ENCODE data around the gene CLOCK.

CLOCK gene

GRCh38 chr4:55578341-55579010 lies 31.8 kb upstream of the CLOCK start:
- Histone ChIP-seq H3K27me3 (ENCODE audit: low read depth, low read length) (no peaks in the 10 kb centered on the region), H2AFZ (ENCODE audit: low read depth, low read length) (no peak overlapping the region), H3K4me2 (ENCODE audit: low read length) (no peak overlapping the region), H3K79me2 (ENCODE audit: low read length) (no peaks in the 10 kb centered on the region), H3K9ac (ENCODE audit: low read length) (no peak overlapping the region), H3K27ac (ENCODE audit: low read length) (no peak overlapping the region), H3K36me3 (replicated peaks; ENCODE audit: low read depth, low read length) (no peaks in the 10 kb centered on the region), H3K4me3 (ENCODE audit: low read length) (no peak overlapping the region), H3K9me3 (ENCODE audit: insufficient read depth, low read length) (peaks cover 14% of the 10 kb centered on the region; the same call in 1 of the 2 replicates), H3K4me1 (ENCODE audit: low read length) (no peaks in the 10 kb centered on the region), H4K20me1 (ENCODE audit: insufficient read depth, low read length) (no peaks in the 10 kb centered on the region)
- no peak for TF ChIP-seq EZH2phosphoT487 (IDR thresholded peaks at IDR 0.05; ENCODE audit: low read depth)
- TF ChIP-seq, protein P1, sequence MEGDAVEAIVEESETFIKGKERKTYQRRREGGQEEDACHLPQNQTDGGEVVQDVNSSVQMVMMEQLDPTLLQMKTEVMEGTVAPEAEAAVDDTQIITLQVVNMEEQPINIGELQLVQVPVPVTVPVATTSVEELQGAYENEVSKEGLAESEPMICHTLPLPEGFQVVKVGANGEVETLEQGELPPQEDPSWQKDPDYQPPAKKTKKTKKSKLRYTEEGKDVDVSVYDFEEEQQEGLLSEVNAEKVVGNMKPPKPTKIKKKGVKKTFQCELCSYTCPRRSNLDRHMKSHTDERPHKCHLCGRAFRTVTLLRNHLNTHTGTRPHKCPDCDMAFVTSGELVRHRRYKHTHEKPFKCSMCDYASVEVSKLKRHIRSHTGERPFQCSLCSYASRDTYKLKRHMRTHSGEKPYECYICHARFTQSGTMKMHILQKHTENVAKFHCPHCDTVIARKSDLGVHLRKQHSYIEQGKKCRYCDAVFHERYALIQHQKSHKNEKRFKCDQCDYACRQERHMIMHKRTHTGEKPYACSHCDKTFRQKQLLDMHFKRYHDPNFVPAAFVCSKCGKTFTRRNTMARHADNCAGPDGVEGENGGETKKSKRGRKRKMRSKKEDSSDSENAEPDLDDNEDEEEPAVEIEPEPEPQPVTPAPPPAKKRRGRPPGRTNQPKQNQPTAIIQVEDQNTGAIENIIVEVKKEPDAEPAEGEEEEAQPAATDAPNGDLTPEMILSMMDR (IDR thresholded peaks at IDR 0.05; ENCODE audit: low read depth, low read length): no peak

DNA sequence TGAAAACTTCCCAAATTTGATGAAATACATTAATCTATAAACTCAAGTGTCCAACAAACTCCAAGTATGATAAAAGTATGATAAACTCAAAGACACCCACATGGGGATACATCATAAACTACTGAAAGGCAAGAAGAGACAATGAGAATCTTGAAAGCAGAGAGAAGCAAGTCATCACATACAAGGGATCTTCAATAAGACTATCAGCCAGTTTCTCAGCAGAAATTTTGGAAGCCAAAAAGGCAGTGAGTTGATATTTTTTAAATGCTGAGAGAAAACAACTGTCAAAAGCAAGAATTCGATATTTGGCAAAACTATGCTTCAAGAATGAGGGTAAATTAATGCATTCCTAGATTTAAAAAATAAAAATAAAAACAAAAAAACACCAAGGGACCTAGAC lies 28.8 kb upstream of the CLOCK start:
- no peaks in the 10 kb centered on the region for H3K27me3 ChIP-seq (ENCODE audit: low read depth, low read length)
- no peaks in the 10 kb centered on the region for H3K4me1 ChIP-seq (ENCODE audit: low read length)
- no peaks in the 10 kb centered on the region for H3K36me3 ChIP-seq (replicated peaks; ENCODE audit: low read depth, low read length)
- H3K4me2 ChIP-seq (ENCODE audit: low read length): no peak overlapping the region
- H3K9ac ChIP-seq (ENCODE audit: low read length): no peak overlapping the region
- TF ChIP-seq, protein P1 (IDR thresholded peaks at IDR 0.05; ENCODE audit: low read depth, low read length): no peak
- TF ChIP-seq EZH2phosphoT487 (IDR thresholded peaks at IDR 0.05; ENCODE audit: low read depth): no peak
- H3K79me2 ChIP-seq (ENCODE audit: low read length): no peaks in the 10 kb centered on the region
- no peak overlapping the region for H2AFZ ChIP-seq (ENCODE audit: low read depth, low read length)
- no peaks in the 10 kb centered on the region for H4K20me1 ChIP-seq (ENCODE audit: insufficient read depth, low read length)
- H3K9me3 ChIP-seq (ENCODE audit: insufficient read depth, low read length): peaks cover 14% of the 10 kb centered on the region; the same call in 1 of the 2 replicates
- H3K27ac ChIP-seq (ENCODE audit: low read length): no peak overlapping the region
- no peak overlapping the region for H3K4me3 ChIP-seq (ENCODE audit: low read length)

DNA sequence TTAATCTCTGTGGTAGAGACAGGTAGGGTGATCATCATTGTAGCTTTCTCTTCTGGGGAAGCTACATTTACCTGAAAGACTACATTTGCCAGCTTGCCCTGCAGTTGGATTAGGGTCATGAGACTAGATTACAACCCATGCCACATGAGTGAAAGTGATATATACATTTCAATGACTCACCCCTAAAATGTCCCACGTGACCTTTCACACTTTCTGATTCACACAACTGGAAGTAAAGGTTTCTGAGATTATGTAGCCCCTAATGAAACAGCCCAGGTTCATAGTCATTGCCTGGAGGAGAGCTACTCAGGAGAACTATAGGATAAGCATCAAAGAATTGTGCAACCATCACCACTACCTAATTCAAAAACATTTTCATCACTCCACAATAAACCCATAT lies 27.5 kb upstream of the CLOCK start:
- H3K9ac ChIP-seq (ENCODE audit: low read length): no peak overlapping the region

DNA sequence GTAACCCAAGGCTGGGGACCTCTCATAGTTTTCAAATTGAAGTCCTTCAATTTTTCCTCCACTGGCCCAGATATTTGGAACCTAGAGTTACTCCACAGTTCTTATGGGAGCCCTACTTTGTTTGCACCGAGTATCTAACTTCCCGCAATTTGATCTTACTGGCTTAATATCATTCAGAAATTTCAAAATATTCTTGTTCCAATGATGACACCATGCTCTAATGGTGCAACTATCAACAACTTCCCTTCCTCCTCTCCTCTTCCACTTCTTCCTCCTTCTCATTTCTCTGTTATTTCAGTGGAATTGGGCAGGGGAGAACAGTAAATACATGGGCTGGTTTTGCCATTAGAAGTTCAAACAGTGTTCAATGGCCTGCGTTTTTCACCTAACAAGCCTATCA lies 25.1 kb upstream of the CLOCK start:
- TF ChIP-seq EZH2phosphoT487 (IDR thresholded peaks at IDR 0.05; ENCODE audit: low read depth): no peak
- TF ChIP-seq, protein P1 (IDR thresholded peaks at IDR 0.05; ENCODE audit: low read depth, low read length): no peak
- H3K79me2 ChIP-seq (ENCODE audit: low read length): no peaks in the 10 kb centered on the region
- H4K20me1 ChIP-seq (ENCODE audit: insufficient read depth, low read length): no peaks in the 10 kb centered on the region
- H3K36me3 ChIP-seq (replicated peaks; ENCODE audit: low read depth, low read length): no peaks in the 10 kb centered on the region
- H3K27ac ChIP-seq (ENCODE audit: low read length): no peak overlapping the region
- no peaks in the 10 kb centered on the region for H3K27me3 ChIP-seq (ENCODE audit: low read depth, low read length)
- no peak overlapping the region for H3K9ac ChIP-seq (ENCODE audit: low read length)
- H3K9me3 ChIP-seq (ENCODE audit: insufficient read depth, low read length): peaks cover 14% of the 10 kb centered on the region; the same call in 1 of the 2 replicates
- H3K4me3 ChIP-seq (ENCODE audit: low read length): no peak overlapping the region
- H3K4me1 ChIP-seq (ENCODE audit: low read length): no peaks in the 10 kb centered on the region
- no peak overlapping the region for H2AFZ ChIP-seq (ENCODE audit: low read depth, low read length)
- no peak overlapping the region for H3K4me2 ChIP-seq (ENCODE audit: low read length)

More for the DNA sequence above, 27.5 kb upstream of the CLOCK start:
- Histone ChIP-seq H3K79me2 (ENCODE audit: low read length) (no peaks in the 10 kb centered on the region), H3K36me3 (replicated peaks; ENCODE audit: low read depth, low read length) (no peaks in the 10 kb centered on the region), H4K20me1 (ENCODE audit: insufficient read depth, low read length) (no peaks in the 10 kb centered on the region), H3K9me3 (ENCODE audit: insufficient read depth, low read length) (peaks cover 14% of the 10 kb centered on the region; the same call in 1 of the 2 replicates), H3K4me3 (ENCODE audit: low read length) (no peak overlapping the region), H3K4me2 (ENCODE audit: low read length) (no peak overlapping the region), H3K27me3 (ENCODE audit: low read depth, low read length) (no peaks in the 10 kb centered on the region), H3K4me1 (ENCODE audit: low read length) (no peaks in the 10 kb centered on the region), H2AFZ (ENCODE audit: low read depth, low read length) (no peak overlapping the region), H3K27ac (ENCODE audit: low read length) (no peak overlapping the region)
- no peak for TF ChIP-seq EZH2phosphoT487 (IDR thresholded peaks at IDR 0.05; ENCODE audit: low read depth)
- TF ChIP-seq, protein P1 (IDR thresholded peaks at IDR 0.05; ENCODE audit: low read depth, low read length): no peak

Measured in OCI-LY3 (cell line).